Adipocyte (in vitro differentiated cells): ENCODE data around the gene ASPM.

Experiments used
- DNase-seq: peaks from one replicate; pipeline ENCODE4 v3.0.0-alpha.2; 2015; ENCODE audit warnings: low read depth
- H3K27me3 ChIP-seq: replicated peaks from 2 replicates; pipeline ENCODE4 v1.7.0; 2013; ENCODE audit warnings: mild to moderate bottlenecking, low read length, moderate library complexity; ENCODE audit not compliant: control insufficient read depth, insufficient read depth
- H3K36me3 ChIP-seq: 2 replicates; pipeline ENCODE4 v1.7.0; 2013; ENCODE audit warnings: low read length, mild to moderate bottlenecking, moderate library complexity; ENCODE audit not compliant: control insufficient read depth, insufficient read depth, severe bottlenecking
- H3K4me1 ChIP-seq: 2 replicates; pipeline ENCODE4 v1.7.0; 2013; ENCODE audit warnings: mild to moderate bottlenecking, low read length, moderate library complexity; ENCODE audit not compliant: control insufficient read depth, insufficient read depth
- H3K4me3 ChIP-seq: 2 replicates; pipeline ENCODE4 v1.7.0; 2013; ENCODE audit warnings: mild to moderate bottlenecking, low read length, moderate library complexity
- H3K9ac ChIP-seq: 2 replicates; pipeline ENCODE4 v1.7.0; 2013; ENCODE audit warnings: mild to moderate bottlenecking, low read length, moderate library complexity
- H3K9me3 ChIP-seq: 2 replicates; pipeline ENCODE4 v1.7.0; 2013; ENCODE audit warnings: mild to moderate bottlenecking, low read length, moderate library complexity; ENCODE audit not compliant: control insufficient read depth

ASPM gene

GRCh38 chr1:197171531-197171930 is 25.1 kb upstream of the ASPM start:
- Histone ChIP-seq H3K4me3 (no peak overlapping the region), H3K9me3 (no peaks in the 10 kb centered on the region), H3K4me1 (peaks cover 38% of the 10 kb centered on the region), H3K36me3 (peaks cover 48% of the 10 kb centered on the region), H3K9ac (peak overlapping the region; percentile 9), H3K27me3 (no peaks in the 10 kb centered on the region)
- no peak for DNase-seq

GRCh38 chr1:197170538-197170937 is 24.1 kb upstream of the ASPM start:
- no peaks in the 10 kb centered on the region for H3K27me3 ChIP-seq
- peaks cover 37% of the 10 kb centered on the region for H3K4me1 ChIP-seq
- peaks cover 39% of the 10 kb centered on the region for H3K36me3 ChIP-seq
- H3K9me3 ChIP-seq = no peaks in the 10 kb centered on the region
- H3K9ac ChIP-seq = no peak overlapping the region
- no peak for DNase-seq
- H3K4me3 ChIP-seq = no peak overlapping the region

GRCh38 chr1:197159461-197159860 is 13.0 kb upstream of the ASPM start:
- Histone ChIP-seq H3K4me1 (no peaks in the 10 kb centered on the region), H3K36me3 (peaks cover 23% of the 10 kb centered on the region), H3K4me3 (no peak overlapping the region), H3K27me3 (no peaks in the 10 kb centered on the region), H3K9me3 (no peaks in the 10 kb centered on the region), H3K9ac (no peak overlapping the region)
- DNase-seq = no peak

- Histone ChIP-seq H3K4me1 (no peaks in the 10 kb centered on the region), H3K27me3 (no peaks in the 10 kb centered on the region), H3K9me3 (no peaks in the 10 kb centered on the region), H3K36me3 (peaks cover 12% of the 10 kb centered on the region), H3K9ac (no peak overlapping the region), H3K4me3 (no peak overlapping the region)
- DNase-seq = no peak
Observed at GRCh38 chr1:197156692-197157091, 10.2 kb upstream of the ASPM start.

- Histone ChIP-seq H3K4me3 (no peak overlapping the region), H3K27me3 (no peaks in the 10 kb centered on the region), H3K4me1 (no peaks in the 10 kb centered on the region), H3K36me3 (no peaks in the 10 kb centered on the region), H3K9me3 (no peaks in the 10 kb centered on the region), H3K9ac (no peak overlapping the region)
- DNase-seq = no peak
Observed at GRCh38 chr1:197152662-197153061, 6.2 kb upstream of the ASPM start.

- no peak for DNase-seq
- no peaks in the 10 kb centered on the region for H3K27me3 ChIP-seq
- H3K4me1 ChIP-seq = no peaks in the 10 kb centered on the region
- H3K9me3 ChIP-seq = no peaks in the 10 kb centered on the region
- no peak overlapping the region for H3K9ac ChIP-seq
- no peak overlapping the region for H3K4me3 ChIP-seq
- H3K36me3 ChIP-seq = no peaks in the 10 kb centered on the region
Observed at GRCh38 chr1:197151185-197151584, 4.7 kb upstream of the ASPM start.

- no peaks in the 10 kb centered on the region for H3K27me3 ChIP-seq
- H3K4me1 ChIP-seq = peaks cover 1% of the 10 kb centered on the region
- DNase-seq = peak; percentile 47
- H3K36me3 ChIP-seq = no peaks in the 10 kb centered on the region
- H3K4me3 ChIP-seq = no peak overlapping the region
- no peaks in the 10 kb centered on the region for H3K9me3 ChIP-seq
- H3K9ac ChIP-seq = no peak overlapping the region
Observed at GRCh38 chr1:197150336-197151005, 4.0 kb upstream of the ASPM start.

- Histone ChIP-seq H3K27me3 (no peaks in the 10 kb centered on the region), H3K9me3 (no peaks in the 10 kb centered on the region), H3K36me3 (no peaks in the 10 kb centered on the region), H3K9ac (no peak overlapping the region), H3K4me1 (peaks cover 7% of the 10 kb centered on the region), H3K4me3 (no peak overlapping the region)
- no peak for DNase-seq
Observed at GRCh38 chr1:197149340-197149739, 2.9 kb upstream of the ASPM start.

GRCh38 chr1:197145446-197146024 is 934 bp downstream of the ASPM start:
- no peaks in the 10 kb centered on the region for H3K36me3 ChIP-seq
- H3K27me3 ChIP-seq = no peaks in the 10 kb centered on the region
- H3K9me3 ChIP-seq = no peaks in the 10 kb centered on the region
- H3K4me1 ChIP-seq = peaks cover 7% of the 10 kb centered on the region
- peak; percentile 43 for DNase-seq
- H3K9ac ChIP-seq = peak overlapping the region; percentile 77
- peak overlapping the region; percentile 97 for H3K4me3 ChIP-seq

GRCh38 chr1:197144570-197145325 is 1.7 kb downstream of the ASPM start:
- H3K4me3 ChIP-seq = peak overlapping the region; percentile 97

GRCh38 chr1:197143276-197143675 is 3.2 kb downstream of the ASPM start:
- Histone ChIP-seq H3K9me3 (no peaks in the 10 kb centered on the region), H3K4me1 (peaks cover 7% of the 10 kb centered on the region), H3K27me3 (no peaks in the 10 kb centered on the region), H3K4me3 (no peak overlapping the region), H3K9ac (no peak overlapping the region), H3K36me3 (no peaks in the 10 kb centered on the region)
- DNase-seq = no peak

More at GRCh38 chr1:197144570-197145325, 1.7 kb downstream of the ASPM start:
- no peaks in the 10 kb centered on the region for H3K27me3 ChIP-seq
- peak; percentile 59 for DNase-seq
- H3K9me3 ChIP-seq = no peaks in the 10 kb centered on the region
- no peaks in the 10 kb centered on the region for H3K36me3 ChIP-seq
- H3K4me1 ChIP-seq = peaks cover 7% of the 10 kb centered on the region
- H3K9ac ChIP-seq = peak overlapping the region; percentile 15
